Loucy (cell line): Measurements from ENCODE around the gene NUTF2.

Source experiments
- H2AFZ ChIP-seq: fragments of 200-600 bp; sonication (generic); 2 replicates; pipeline ENCODE4 v1.6.0; 2016; ENCODE audit warnings: antibody characterized with exemption, mild to moderate bottlenecking, low read length, moderate library complexity
- H3F3A ChIP-seq: fragments of 200-600 bp; 2 replicates; pipeline ENCODE4 v1.6.0; 2016; ENCODE audit warnings: antibody characterized with exemption, low read depth, mild to moderate bottlenecking
- H3K27me3 ChIP-seq: fragments of 200-600 bp; sonication (generic); 2 replicates; pipeline ENCODE4 v1.6.1; 2014; ENCODE audit warnings: low read length, mild to moderate bottlenecking; ENCODE audit not compliant: insufficient read depth, poor library complexity, severe bottlenecking
- H3K36me3 ChIP-seq: fragments of 200-600 bp; sonication (generic); 2 replicates; pipeline ENCODE4 v1.6.1; 2016; ENCODE audit warnings: low read length; ENCODE audit not compliant: insufficient read depth
- H3K4me1 ChIP-seq: fragments of 200-600 bp; sonication (generic); 2 replicates; pipeline ENCODE4 v1.5.1; 2014; ENCODE audit warnings: low read length, mild to moderate bottlenecking; ENCODE audit not compliant: insufficient read depth, poor library complexity, severe bottlenecking
- H3K4me2 ChIP-seq: fragments of 200-600 bp; sonication (generic); 2 replicates; pipeline ENCODE4 v1.6.0; 2014; ENCODE audit warnings: antibody characterized with exemption, low read length, low read depth, mild to moderate bottlenecking; ENCODE audit not compliant: poor library complexity, severe bottlenecking
- H3K4me3 ChIP-seq: fragments of 200-600 bp; sonication (generic); 2 replicates; pipeline ENCODE4 v1.5.1; 2014; ENCODE audit warnings: low read length, mild to moderate bottlenecking, mixed read lengths; ENCODE audit not compliant: poor library complexity, severe bottlenecking
- H3K79me2 ChIP-seq: fragments of 200-600 bp; sonication (generic); 2 replicates; pipeline ENCODE4 v1.6.1; 2014; ENCODE audit warnings: low read length; ENCODE audit not compliant: insufficient read depth
- H3K9ac ChIP-seq: fragments of 200-600 bp; sonication (generic); 2 replicates; pipeline ENCODE4 v1.6.0; 2014; ENCODE audit warnings: mild to moderate bottlenecking, low read depth, low read length, moderate library complexity; ENCODE audit not compliant: poor library complexity, severe bottlenecking
- H3K9me2 ChIP-seq: fragments of 200-600 bp; sonication (generic); replicated peaks from 2 replicates; pipeline ENCODE4 v1.6.1; 2016; ENCODE audit warnings: low read depth, low read length, mixed read lengths
- H3K9me3 ChIP-seq: fragments of 200-600 bp; sonication (generic); 2 replicates; pipeline ENCODE4 v1.6.1; 2014; ENCODE audit warnings: mild to moderate bottlenecking, antibody characterized with exemption, low read length, low read depth; ENCODE audit not compliant: insufficient read depth
- H4K20me1 ChIP-seq: fragments of 200-600 bp; sonication (generic); 2 replicates; pipeline ENCODE4 v1.6.0; 2014; ENCODE audit warnings: antibody characterized with exemption, low read length, mild to moderate bottlenecking; ENCODE audit not compliant: insufficient read depth, poor library complexity, severe bottlenecking
- CTCF ChIP-seq: fragments of 200-600 bp; sonication (generic); conservative IDR thresholded peaks from 2 replicates; pipeline ENCODE4 v1.5.1; 2014; ENCODE audit warnings: mild to moderate bottlenecking, antibody characterized with exemption, low read length
- EZH2phosphoT487 ChIP-seq: fragments of 200-600 bp; IDR thresholded peaks from 2 replicates; pipeline ENCODE4 v1.6.1; 2018; ENCODE audit warnings: antibody characterized with exemption, mild to moderate bottlenecking, moderate library complexity, borderline replicate concordance

NUTF2 gene

GRCh38 chr16:67872131-67872630 is 25.4 kb downstream of the NUTF2 start:
- peaks cover 23% of the 10 kb centered on the region for H3K4me1 ChIP-seq
- no peaks in the 10 kb centered on the region for H3K9me2 ChIP-seq
- no peaks in the 10 kb centered on the region for H3F3A ChIP-seq
- H3K9ac ChIP-seq: peak overlapping the region; percentile 92
- H3K36me3 ChIP-seq: peaks cover 54% of the 10 kb centered on the region; the same call in 1 of the 2 replicates
- no peaks in the 10 kb centered on the region for H3K9me3 ChIP-seq
- peak overlapping the region; percentile 11; the same call in 1 of the 2 replicates for H2AFZ ChIP-seq
- H3K79me2 ChIP-seq: peaks cover 43% of the 10 kb centered on the region
- peak overlapping the region; percentile 91 for H3K4me2 ChIP-seq
- no peaks in the 10 kb centered on the region for H3K27me3 ChIP-seq
- H4K20me1 ChIP-seq: peaks cover 35% of the 10 kb centered on the region
- H3K4me3 ChIP-seq: peak overlapping the region; percentile 98
- TF ChIP-seq EZH2phosphoT487: no peak

- Histone ChIP-seq H2AFZ (peak within 1 kb of the TSS; percentile 90), H3K79me2 (peaks cover 47% of the 10 kb centered on the region), H3K4me1 (peaks cover 23% of the 10 kb centered on the region), H3K9me2 (no peaks in the 10 kb centered on the region), H3K4me2 (peak within 1 kb of the TSS; percentile 91), H3K4me3 (peak within 1 kb of the TSS; percentile 98), H4K20me1 (peaks cover 35% of the 10 kb centered on the region), H3K36me3 (peaks cover 52% of the 10 kb centered on the region; the same call in 1 of the 2 replicates), H3K9ac (peak within 1 kb of the TSS; percentile 92), H3K27me3 (no peaks in the 10 kb centered on the region), H3K9me3 (no peaks in the 10 kb centered on the region), H3F3A (no peaks in the 10 kb centered on the region)
- no peak for TF ChIP-seq EZH2phosphoT487
- TF ChIP-seq CTCF: no peak
These were observed 26.1 kb downstream of the NUTF2 start, which contains the start of gene EDC4 for GRCh38 chr16:67872631-67873434. Gene EDC4, plus strand, starts transcription at chr16:67873052. Its CDS starts 210 bp downstream, at chr16:67873262.

- Histone ChIP-seq H3K4me1 (peaks cover 23% of the 10 kb centered on the region), H3K9me2 (no peaks in the 10 kb centered on the region), H3K79me2 (peaks cover 47% of the 10 kb centered on the region), H3K9ac (peak overlapping the region; percentile 92), H3K9me3 (no peaks in the 10 kb centered on the region), H2AFZ (peak overlapping the region; percentile 90), H4K20me1 (peaks cover 35% of the 10 kb centered on the region), H3K4me2 (peak overlapping the region; percentile 91), H3F3A (no peaks in the 10 kb centered on the region), H3K4me3 (peak overlapping the region; percentile 98), H3K27me3 (no peaks in the 10 kb centered on the region), H3K36me3 (peaks cover 53% of the 10 kb centered on the region; the same call in 1 of the 2 replicates)
- TF ChIP-seq EZH2phosphoT487: no peak
- no peak for TF ChIP-seq CTCF
These were observed 27.0 kb downstream of the NUTF2 start for GRCh38 chr16:67873435-67874370.
